Kidney epithelial cell (primary cell): Measurements from ENCODE around the gene GJA3. TPM values are rescaled to one million over a fixed set of nuclear protein-coding genes. Genes with fewer than 3 reads are reported as not detected.

Experiments used
- DNase-seq: peaks from one replicate; pipeline ENCODE4 v3.0.0-alpha.2; 2010; ENCODE audit warnings: low read depth
- H3K27me3 ChIP-seq: 2 replicates; pipeline ENCODE4 v1.6.0; 2011; ENCODE audit warnings: low read length; ENCODE audit not compliant: control insufficient read depth, insufficient read depth
- H3K36me3 ChIP-seq: 2 replicates; pipeline ENCODE4 v1.5.1; 2011; ENCODE audit warnings: low read length; ENCODE audit not compliant: control insufficient read depth, insufficient read depth
- H3K4me3 ChIP-seq: 2 replicates; pipeline ENCODE4 v1.5.1; 2011; ENCODE audit warnings: low read depth, mild to moderate bottlenecking, control low read depth, low read length
- CTCF ChIP-seq: IDR thresholded peaks from 2 replicates; pipeline ENCODE4 v1.5.1; 2011; ENCODE audit warnings: mild to moderate bottlenecking, moderate library complexity, low read length, control low read depth, inconsistent platforms; ENCODE audit not compliant: insufficient read depth, poor library complexity, severe bottlenecking
- total RNA-seq: library from RNA; depleted of rRNA; stranded (reverse); fragments of >200 nt; gene quantifications from 2 replicates; pipeline ENCODE4 v1.2.3, GENCODE V29; 2015

Gene GJA3
- total RNA-seq, 1 donor from 2014 or later: 1.0 TPM

- Histone ChIP-seq H3K36me3 (no peaks in the 10 kb centered on the region), H3K27me3 (no peaks in the 10 kb centered on the region), H3K4me3 (no peak overlapping the region)
- DNase-seq: no peak
- TF ChIP-seq CTCF: no peak
Observed at GRCh38 chr13:20186771-20187170, 25.9 kb upstream of the GJA3 start.

DNA sequence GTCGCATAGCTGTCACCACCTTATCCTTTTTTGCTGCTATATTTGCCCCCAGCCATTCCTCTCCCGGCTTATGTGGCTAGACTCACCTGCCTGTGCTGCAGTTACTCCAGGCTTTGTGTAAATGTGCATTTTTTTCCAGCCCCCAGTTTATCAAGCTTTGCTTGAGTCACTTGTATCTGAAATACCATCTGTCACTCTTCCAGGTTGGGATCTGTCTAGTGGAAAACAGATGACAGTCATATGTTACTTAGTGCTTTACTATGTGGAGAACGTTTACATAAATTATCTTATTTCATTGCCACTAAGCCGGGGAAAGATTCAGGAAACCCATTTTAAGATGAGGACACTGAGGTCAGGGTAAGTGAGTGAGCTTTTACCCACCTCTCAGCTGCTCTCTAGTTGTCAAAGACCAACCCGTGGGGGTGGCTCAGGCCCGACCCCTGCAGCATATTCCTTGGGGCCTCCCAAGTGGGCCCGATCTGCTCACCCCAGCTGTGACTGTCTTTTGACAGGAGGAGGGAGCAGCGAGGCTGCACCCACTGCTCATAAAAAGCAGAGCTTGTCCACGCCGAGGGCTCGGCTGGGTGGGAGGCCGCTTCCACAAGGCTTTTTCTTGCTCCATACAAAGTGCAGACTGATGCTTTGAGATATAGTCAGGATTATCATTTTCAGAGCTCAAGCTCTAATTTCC is 24.7 kb upstream of the GJA3 start:
- DNase-seq: no peak
- Histone ChIP-seq H3K4me3 (no peak overlapping the region), H3K27me3 (no peaks in the 10 kb centered on the region), H3K36me3 (no peaks in the 10 kb centered on the region)
- TF ChIP-seq CTCF: no peak

GRCh38 chr13:20182231-20182846 is 21.5 kb upstream of the GJA3 start:
- DNase-seq: peak; percentile 43
- Histone ChIP-seq H3K36me3 (no peaks in the 10 kb centered on the region), H3K4me3 (no peak overlapping the region), H3K27me3 (peaks cover 6% of the 10 kb centered on the region)
- TF ChIP-seq CTCF: peak; percentile 87

DNA sequence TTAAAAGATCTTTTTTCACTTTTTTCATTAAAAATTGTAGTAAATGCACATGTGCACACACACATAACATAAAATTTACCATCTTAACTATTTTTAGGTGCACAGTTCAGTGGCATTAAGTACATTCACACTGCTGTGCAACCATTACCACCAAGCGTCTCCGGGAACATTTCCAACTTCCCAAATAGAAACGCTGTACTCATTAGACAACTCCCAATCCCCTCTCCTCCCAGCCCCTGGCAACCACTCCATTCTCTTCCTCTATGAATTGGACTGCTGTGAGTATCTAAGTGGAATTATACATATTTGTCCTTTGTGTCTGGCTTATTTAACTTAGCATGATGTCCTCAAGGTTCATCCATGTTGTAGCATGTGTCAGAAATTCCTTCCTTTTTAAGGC is 20.3 kb upstream of the GJA3 start:
- Histone ChIP-seq H3K27me3 (peaks cover 12% of the 10 kb centered on the region), H3K36me3 (no peaks in the 10 kb centered on the region), H3K4me3 (no peak overlapping the region)
- TF ChIP-seq CTCF: no peak
- no peak for DNase-seq

DNA sequence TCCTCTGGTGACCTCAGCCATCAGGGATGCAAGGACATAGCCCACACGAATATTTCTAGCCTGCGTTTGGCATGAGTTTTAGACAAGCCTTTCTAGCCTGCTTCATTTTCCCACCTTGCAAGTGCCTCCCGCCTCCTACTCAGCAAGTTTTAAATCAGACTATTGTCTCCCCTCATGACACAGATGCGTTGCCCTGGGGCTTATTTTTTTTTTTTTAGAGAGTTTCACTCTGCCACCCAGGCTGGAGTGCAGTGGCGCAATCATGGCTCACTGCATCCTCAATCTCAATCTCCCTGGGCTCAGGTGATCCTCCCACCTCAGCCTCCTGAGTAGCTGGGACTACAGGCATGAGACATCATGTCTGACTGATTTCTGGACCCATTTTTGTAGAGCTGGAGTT is 17.3 kb upstream of the GJA3 start:
- Histone ChIP-seq H3K27me3 (peaks cover 12% of the 10 kb centered on the region), H3K36me3 (no peaks in the 10 kb centered on the region), H3K4me3 (no peak overlapping the region)
- DNase-seq: no peak
- no peak for TF ChIP-seq CTCF
